Lung microvascular endothelial cell (primary cell): Measurements from ENCODE around the gene AFMID. TPM values are rescaled to one million over a fixed set of nuclear protein-coding genes. Genes with fewer than 3 reads are reported as not detected.
"Not testable (repeated sequence)": the region's sequence is repeated elsewhere in the genome, so short reads cannot be mapped to it uniquely, and the experiment has no call there.

Experiments used
- DNase-seq, 2 donors: peaks; one replicate each; pipeline versions ENCODE4 v3.0.0 to v3.0.0-alpha.2; 2010; ENCODE audit warnings: low read depth in 2 of 2
- total RNA-seq: library from RNA; depleted of rRNA; stranded (reverse); fragments of >200 nt; gene quantifications from 2 replicates; pipeline ENCODE4 v1.2.1, GENCODE V29; 2014

The AFMID gene, protein sequence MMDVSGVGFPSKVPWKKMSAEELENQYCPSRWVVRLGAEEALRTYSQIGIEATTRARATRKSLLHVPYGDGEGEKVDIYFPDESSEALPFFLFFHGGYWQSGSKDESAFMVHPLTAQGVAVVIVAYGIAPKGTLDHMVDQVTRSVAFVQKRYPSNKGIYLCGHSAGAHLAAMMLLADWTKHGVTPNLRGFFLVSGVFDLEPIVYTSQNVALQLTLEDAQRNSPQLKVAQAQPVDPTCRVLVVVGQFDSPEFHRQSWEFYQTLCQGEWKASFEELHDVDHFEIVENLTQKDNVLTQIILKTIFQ
- 53.8 and 78.6 TPM in 2 replicates for total RNA-seq

DNA sequence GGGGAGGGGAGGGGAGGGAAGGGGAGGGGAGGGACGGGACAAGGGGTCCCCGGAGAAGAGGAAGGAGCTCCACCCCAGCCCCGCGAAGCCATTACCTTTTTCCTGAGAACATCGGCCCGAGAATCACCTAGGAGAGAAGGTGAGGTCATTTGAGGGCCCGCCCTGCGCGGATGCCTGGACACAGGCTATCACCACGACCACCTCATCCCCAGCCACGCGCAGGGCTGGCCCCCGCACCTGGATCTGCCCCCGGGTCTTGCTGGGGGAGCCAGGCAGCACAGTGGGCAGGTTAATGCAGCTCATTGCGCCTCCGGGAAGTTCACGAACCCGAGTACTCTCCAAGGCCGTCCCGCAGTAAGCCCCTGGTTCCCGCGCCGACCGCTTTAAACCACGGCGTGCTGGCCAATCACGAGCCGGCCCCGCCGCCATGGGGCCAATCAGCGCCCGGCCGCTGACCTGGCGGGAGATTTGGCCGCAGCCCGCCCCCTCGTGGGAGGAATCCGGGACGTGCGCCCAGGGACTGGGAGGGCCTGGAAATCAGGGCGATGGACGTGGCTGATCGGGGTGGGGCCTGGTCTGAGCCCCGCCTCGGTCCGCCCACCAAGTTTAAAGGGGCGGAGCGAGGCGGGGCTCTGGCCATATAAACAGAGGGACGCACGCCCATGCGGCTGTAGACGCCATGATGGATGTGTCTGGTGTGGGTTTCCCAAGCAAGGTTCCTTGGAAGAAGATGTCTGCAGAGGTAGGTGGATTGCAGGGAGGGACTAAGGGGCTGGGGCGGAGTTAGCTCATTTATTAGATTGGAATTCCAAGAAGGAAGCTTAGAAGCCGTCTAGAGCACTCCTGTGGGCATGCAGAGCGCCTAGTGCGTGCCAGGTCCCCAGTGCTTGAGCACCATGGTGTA lies at the start of gene AFMID, which contains the start of gene TK1:
Gene AFMID (plus strand): TSS at position 671 of the 904 bp plus-strand sequence. CDS start 9 bp downstream, at position 680.
Gene TK1 (minus strand): TSS at position 361 of the 904 bp plus-strand sequence. CDS start 58 bp downstream, at position 303.
- peak; percentile 97 to 98 for DNase-seq

DNA sequence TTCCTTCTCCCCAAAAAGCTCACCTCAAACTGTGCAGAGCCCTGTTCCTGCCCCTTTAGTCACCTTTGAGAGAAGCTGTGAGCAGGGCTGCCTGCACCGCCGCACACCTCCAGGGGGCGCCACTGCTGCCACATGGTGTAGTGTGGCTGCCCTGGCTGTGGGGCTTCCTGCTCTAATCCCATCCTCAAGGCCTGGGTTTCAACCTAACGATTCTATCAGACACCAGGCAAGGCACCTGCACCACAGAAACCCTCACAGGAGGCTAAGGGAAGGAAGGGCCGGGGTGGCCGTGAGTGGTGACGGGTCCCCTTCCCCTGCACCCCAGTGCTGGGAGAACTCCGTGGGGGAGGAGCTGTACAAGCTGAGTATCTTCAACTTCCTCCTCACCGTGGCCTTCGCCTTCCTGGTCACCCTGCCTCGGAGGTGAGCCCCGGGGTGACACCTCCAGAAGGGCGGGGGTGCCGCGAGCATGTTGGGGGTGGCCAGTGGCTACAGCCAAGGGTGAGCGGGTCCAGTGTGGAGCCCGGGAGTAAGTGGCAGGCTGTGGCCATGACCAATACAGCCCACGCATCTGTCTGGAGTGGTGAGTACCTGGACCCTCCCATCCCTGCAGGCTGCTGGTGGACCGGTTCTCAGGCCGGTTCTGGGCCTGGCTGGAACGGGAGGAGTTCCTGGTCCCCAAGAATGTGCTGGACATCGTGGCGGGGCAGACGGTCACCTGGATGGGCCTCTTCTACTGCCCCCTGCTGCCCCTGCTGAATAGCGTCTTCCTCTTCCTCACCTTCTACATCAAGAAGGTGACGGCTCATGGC lies 49.6 kb upstream of the AFMID start:
- no peak for DNase-seq

DNA sequence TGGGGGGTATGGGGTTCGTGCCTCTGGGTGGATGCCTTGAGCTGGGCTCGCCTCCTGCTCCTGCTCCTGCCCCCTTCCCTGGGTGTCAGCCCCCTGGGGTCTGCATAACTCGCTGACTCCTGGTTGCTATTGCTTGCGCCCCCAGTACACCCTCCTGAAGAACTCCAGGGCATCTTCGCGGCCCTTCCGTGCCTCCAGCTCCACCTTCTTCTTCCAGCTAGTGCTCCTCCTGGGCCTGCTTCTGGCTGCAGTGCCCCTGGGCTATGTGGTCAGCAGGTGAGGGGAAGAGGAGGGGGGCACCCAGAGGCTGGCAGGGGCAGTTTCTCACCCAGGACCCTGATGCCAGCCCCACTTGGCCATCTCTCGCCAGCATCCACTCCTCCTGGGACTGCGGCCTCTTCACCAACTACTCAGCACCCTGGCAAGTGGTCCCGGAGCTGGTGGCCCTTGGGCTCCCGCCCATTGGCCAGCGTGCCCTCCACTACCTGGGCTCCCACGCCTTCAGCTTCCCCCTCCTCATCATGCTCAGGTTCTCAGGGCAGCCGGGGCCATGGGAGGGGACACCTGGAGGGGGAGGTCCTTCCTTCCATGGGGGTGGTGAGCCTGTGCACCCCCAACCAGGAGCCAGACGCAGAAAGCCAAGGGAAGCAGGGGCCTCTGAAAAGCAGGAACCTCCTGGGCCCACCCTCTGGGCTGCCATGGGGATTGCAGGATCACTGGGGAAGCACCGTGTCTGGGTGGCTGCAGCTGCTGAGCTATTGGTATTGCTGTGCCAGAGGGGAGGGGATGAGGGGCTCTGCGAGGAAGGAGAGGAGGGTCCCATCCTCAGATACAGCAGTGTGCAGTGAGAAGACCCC lies 48.7 kb upstream of the AFMID start:
- no peak for DNase-seq

DNA sequence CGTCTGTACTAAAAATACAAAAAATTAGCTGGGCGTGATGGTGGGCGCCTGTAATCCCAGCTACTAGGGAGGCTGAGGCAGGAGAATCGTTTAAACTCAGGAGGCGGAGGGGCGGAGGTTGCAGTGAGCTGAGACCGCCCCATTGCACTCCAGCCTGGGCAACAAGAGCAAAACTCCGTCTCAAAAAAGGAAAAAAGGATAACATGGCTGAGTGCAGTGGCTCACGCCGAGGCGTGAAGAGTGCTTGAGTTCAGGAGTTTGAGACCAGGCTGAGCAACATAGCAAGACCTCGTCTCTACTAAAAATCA lies 47.3 kb upstream of the AFMID start:
- not testable (repeated sequence) for DNase-seq

DNA sequence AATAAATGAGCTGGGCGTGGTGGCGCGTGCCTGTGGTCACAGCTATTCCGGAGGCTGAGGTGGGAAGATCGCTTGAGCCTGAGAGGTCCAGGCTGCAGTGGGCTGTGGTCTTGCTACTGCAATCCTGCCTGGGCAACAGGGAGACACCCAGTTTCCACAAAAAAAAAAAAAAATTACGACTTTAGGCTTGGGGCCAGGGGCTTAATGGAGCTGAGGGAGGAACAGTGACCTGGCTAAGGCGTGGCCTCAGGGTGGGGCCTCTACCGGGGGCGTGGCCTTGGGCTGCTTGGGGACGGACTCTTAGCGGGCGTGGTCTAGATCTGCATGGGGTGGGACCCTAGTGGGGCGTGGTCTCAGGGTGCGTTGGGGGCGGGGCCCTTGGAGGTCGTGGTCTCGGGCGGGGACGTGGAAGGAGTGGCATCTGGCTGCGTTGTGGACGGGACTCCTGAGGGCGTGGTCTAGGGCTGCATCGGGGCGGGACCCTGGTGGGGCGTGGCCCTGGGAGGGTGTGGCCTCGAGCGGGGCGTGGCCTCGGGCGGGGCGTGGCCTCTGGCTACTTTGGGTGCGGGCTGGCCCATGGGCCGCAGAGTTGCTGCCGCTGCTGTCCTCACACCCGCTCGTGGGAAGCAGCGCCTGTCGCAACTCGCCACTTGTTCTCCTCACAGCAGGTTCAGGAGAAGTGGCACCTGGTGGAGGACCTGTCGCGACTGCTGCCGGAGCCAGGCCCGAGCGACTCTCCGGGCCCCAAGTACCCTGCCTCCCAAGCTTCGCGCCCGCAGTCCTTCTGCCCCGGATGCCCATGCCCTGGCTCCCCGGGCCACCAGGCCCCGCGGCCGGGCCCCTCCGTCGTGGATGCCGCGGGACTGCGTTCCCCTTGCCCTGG lies 46.8 kb upstream of the AFMID start:
- peak; percentile 72 to 97 for DNase-seq

DNA sequence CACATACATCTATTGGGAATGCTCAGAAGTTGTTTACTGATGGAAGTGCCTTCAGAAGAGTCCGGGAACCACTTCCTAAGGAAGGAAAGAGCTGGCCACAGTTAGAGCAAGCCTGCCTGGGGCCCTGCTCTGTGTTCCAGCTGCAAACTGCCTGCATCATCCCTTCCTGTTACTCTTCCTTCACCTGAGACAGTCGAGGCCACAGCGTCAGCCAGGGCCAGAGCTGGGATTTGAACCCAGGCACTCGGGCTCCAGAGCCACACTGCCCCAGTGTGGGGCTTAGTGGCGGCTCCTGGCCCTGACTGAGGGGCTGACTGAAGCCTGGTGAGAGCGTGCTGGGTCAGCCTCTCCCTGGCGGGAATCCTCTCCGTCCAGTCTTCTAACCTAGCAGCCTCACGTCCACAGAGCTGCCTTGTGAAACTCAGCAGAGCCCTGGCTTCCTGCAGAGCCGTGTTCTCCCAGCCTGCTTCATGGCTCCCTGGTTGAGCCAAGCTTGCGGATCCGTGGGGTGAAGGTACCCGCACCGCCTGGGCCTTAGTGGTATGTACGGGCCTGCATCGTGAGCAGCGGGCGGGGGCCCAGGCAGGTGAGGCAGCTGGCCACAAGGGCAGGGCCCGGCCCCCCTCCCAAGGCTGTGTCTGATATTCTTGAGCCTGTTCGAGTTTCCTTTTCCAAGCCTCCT lies 45.6 kb upstream of the AFMID start:
- peak in 1 of 2 donors; percentile 46 for DNase-seq

DNA sequence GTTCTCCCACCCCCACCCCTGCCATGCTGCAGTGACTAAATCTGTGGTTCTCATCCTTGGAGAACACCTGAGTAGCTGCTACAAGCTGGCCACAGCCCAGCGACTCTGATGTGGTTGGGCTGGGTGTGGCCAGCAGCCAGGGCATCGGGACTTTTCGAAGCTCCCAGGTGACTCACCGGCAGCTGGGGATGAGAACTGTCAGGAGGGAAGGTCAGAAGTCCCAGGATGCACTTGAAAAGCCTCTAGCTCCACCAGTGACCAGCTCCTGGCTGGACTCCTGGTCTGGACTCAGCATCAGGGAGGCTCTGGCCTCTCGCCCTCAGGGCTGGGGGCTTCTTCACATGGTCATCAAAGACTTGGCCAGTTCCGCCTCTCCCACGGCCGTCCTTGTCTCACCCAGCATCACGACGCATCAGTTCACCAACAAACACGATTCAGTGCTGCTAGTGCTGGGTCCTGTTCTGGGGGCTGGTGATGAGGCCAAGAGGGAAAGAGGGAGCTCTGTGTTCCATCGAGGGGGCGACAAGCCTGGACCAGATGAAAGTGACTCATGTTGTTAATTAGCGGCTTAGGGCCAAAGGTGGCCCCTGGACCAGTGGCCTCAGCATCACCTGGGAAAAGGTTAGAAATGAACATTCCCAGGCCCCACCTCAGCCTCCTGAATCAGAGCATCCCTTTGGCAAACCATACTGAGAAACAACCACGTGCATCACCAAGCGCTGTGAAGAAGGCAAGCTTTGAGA lies 44.9 kb upstream of the AFMID start:
- DNase-seq: peak; percentile 21 to 42

DNA sequence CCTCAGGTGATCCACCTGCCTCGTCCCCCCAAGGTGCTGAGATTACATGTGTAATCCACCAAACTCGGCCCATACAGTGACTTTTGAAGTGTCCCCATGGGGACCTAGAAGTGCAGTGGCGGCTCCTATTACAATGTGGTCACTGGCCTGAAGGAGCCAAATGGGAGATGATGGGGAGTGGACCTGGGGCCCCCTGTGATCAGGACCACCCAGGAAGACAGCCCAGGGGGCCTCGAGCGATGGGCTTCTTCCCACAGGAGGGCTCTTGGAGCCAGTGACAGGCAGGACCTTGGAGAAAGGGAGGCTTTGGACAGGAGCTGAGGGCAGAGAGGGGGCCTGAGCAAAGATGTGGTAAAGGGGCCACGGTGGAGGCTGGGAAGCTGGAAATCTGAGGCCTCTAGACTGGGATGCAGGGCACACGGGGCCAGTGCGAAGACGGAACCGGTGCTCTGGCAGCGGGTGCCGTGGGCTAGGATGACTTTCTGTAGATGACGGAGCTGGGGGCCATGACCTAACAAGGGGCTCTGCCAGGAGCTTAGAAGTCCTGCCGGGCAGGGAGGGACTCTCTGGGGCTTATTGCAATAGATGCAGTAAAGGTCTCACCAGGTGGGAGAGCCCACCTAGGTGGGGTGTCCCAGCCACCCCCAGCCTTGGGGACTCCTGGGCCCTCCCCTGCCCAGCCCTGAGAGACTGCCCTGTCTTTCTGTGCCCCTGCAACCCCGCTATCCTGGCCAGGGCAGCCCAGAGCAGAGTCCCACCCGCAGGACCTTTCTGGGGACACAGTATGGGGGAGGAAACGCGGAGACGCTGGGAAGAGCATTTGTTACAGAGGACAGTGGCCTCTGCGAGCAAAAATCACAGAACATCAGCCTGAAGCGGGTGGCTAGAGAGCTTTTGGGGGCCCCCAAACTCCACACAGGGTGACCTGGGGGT lies 43.7 kb upstream of the AFMID start:
- no peak for DNase-seq

DNA sequence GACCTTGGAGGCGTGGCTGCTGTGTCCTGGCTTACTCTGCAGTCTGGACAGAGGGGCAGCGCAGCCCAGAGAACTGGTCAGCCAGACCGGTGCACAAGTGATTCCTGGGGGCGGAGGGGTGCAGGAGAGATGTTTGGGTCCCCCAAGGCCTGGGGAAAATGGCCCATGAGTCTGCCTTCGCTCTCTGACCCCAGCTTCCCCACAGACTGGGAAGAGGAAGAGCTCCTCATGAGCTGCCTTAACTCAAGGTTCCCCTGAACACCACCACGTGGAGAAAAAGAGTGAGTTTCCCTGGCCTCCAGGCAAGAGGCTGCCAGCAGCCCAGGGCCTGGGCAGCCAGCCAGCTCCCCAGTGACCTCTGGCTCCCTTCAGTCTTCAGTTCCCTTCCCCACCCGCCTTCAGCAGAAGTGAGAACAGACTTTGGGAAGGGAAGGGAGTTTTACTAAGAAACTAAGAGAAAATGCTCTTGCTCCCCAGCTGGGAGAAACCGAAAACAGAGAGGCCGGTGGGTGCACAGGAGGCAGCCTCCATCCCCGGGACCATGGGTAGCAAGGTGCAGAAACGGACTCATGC lies 42.9 kb upstream of the AFMID start:
- DNase-seq: peak in 1 of 2 donors; percentile 73

DNA sequence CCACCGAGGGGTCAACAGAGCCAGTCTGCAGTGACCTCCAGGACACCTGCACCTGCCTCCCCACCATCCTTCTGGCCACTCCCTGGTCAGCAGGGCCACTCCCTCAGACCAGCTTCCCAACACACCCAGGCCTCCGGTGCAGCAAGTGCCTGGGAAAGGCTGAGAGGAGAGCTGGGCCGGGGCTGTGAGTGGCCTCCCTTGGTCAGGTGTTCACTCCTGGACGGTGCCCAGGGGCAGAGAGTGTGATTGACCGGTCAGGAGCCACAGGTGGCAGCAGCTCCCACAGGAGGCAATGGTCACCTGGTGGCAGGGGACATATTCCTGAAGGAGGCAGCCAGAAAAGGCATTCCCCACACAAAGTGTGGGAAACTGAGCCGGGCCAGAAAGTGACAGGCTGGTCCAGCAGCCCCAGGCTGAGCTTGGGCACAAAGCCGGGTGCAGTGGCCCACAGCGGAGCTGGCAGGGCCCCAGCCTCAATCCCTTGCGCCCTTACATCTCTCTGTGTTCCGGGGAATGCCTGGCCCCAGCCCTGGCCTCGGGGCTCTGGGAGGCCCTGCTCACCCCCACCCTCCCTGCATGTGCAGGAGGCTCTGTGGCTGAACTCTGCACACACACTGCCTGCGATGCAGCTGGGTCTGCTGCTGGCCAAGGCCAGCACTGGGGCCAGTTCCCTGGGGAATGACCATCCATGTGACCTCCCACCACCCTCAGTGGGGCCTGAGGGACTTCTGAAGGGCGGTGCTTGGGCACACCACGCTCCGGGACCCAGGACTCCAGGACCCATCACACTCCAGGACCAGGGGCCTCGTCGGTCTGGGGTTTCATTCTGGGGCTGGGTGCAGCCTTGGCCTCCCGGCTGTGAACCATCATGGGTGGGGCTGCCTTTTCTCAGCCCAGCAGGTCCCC lies 42.2 kb upstream of the AFMID start:
- DNase-seq: no peak

DNA sequence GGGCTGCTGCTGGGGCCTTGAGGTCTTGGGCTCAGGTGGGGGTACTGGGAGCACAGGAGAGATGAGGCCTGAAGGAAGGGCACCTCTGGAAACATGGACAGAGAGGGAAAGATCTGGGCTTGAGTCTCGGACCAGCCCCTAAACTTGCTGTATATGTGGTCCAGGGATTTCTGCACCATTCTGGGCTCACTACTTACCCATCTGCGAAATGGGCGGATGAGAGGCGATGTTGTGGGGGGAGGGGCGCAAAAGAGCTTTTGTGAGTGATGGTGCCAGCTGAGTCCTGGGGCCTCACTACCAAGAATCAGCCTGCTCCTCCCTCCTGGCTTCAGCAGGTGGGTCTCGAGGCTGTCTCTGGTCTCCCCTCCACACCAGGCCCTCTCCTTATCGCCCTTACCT lies 40.7 kb upstream of the AFMID start:
- DNase-seq: no peak

DNA sequence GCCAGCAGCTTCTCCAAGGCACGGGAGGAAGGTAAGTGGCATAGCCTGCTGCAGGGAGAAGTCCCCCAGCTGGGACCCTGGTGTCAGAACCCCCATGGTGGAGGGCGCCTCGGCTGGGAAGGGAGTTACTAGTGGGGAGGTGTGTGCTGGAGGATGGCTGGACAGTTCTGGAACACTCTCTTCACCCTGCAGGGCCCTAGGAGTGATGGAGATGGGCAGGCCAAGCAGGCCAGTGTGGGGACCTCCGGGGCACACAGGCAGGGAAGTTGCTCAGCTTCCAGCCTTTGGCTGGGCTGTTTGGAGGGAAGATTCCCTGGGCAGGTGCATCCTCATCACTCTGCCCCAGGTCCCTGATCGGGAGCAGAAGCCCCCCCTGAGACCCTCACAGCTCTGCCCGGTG lies 40.3 kb upstream of the AFMID start:
- DNase-seq: no peak

DNA sequence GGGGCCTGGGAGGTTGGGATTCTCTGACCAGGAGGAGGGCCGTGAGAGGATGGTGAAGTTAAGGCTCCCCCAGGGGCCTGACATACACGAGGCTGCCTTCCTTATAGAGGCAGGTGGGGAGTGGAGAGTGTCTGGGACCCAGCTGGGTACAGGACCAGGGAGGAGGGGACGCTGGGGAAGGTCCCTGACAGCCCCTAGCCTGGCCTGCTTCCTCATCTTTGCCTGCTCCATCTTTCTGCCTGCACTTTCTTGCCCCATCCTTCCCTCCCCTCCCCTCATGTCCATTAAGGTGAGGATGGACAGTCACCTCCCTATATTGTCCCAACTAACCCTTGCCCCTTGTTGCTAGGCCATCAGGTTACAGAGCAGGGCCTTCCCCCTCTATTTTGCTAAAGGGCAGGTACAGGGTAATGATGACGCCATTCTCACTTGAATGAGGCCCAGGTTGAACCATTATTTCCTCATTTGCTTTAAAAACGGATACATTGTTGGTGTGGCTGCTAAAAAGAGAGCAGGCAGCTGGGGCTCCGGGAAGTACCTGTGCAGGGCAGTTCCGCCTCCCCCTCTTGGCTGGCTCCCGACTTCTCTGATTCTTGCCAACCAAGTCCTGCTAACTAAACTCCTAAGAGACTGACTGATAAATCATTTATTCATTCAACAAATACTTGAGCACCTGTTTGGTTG lies 39.7 kb upstream of the AFMID start:
- DNase-seq: no peak

DNA sequence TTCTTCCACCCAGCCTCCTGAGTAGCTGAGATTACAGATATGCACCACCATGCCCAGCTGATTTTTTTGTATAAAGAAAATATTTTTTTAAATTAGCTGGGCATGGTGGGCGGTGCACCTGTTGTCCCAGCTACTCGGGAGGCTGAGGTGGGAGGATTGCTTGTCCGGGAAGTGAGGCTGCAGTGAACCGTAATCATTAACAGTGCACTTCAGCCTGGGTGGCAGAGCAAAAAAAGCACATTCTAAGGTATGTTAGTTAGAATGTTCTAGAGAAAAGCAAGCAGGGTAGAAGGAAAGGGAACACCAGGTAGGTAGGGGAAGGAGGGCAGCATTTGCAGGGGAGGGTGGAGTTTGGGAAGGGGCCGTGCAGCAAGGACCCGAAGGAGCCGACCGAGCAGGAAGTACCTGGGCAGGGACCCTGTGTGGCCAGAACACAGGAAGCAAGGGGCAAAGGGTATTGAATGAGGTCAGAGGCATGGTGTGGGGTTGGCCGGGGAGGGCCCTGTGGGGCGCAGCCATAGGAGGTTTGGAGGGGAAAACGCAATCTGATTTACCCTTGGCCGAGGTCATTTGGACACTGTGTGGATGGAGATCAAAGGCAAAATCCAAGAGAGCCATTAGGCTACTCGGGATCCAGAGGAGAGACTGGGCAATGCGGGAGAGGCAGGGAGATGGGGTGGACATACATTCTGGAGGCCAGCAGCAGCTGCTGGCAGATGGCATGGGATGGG lies 38.7 kb upstream of the AFMID start:
- DNase-seq: no peak

DNA sequence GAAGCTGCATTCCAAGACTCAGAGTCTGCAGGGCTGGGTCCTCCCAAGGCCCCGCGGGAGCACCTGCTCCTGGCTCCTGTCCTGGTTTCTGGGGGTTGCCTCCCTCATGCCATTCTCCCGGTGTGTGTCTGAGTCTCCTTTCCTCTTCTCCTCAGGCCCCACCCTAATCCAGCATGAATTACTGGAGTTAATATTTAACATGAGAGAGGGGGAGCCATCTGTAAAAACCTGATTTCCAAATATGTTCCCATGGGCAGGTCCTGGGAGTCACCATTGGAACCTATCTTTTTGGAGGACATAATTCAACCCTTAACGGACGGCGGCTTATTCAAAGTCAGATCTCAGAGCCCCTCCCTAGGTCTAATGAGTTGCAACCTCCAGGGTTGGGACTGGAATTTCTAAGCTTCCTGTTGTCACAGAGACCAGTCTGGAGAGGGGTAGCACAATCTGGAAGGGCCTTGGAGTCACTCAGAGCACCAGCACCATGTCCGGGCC lies 35.6 kb upstream of the AFMID start:
- no peak for DNase-seq
